ENCODE measurements around the gene PPM1B. TPM values are rescaled to one million over a fixed set of nuclear protein-coding genes. Genes with fewer than 3 reads are reported as not detected.
"Not testable (repeated sequence)": the region's sequence is repeated elsewhere in the genome, so short reads cannot be mapped to it uniquely, and the experiment has no call there.

Gene PPM1B
- total and polyA plus RNA-seq, 10 of the 15 experiments (the other 5 are each of a cell fraction or from before 2014, with no cell fraction given), result 12.5 to 53.4 (median 33.7) TPM

GRCh38 chr2:44255704-44256103, 87.0 kb downstream of the PPM1B start:
- POLR2A ChIA-PET; H3K27me3 ChIP-seq (replicated peaks in 1 of 2; ENCODE audit: control insufficient read depth in 2 of 2, insufficient read depth in 2 of 2, low read length in 1 of 2); H2AFZ ChIP-seq (ENCODE audit: control insufficient read depth, low read depth, low read length); ATAC-seq; RAD21 ChIA-PET (ENCODE audit: unreplicated experiment); H3K79me2 ChIP-seq (ENCODE audit: control insufficient read depth, insufficient read depth, low read length); H3K4me1 ChIP-seq (ENCODE audit: control insufficient read depth, insufficient read depth, low read length); in situ Hi-C loops (cut with MboI); H3K4me2 ChIP-seq (ENCODE audit: control insufficient read depth, insufficient read depth); H3K27ac ChIP-seq (ENCODE audit: control insufficient read depth, insufficient read depth); H3K9ac ChIP-seq (ENCODE audit: control insufficient read depth, insufficient read depth, low read length); BruUV-seq (replicated peaks); DNase-seq (ENCODE audit: low read depth, low spot score); H3K9me3 ChIP-seq (replicated peaks; ENCODE audit: control insufficient read depth, insufficient read depth, low read length); H4K20me1 ChIP-seq (ENCODE audit: control insufficient read depth, insufficient read depth); H3K36me3 ChIP-seq (ENCODE audit: control insufficient read depth in 2 of 2, insufficient read depth in 2 of 2, low read length in 1 of 2); intact Hi-C loops (cut with micrococcal nuclease; ENCODE audit: unreplicated experiment); H3K4me3 ChIP-seq; FAIRE-seq: not testable (repeated sequence)
- WGBS (ENCODE audit: insufficient coverage, insufficient replicate concordance, low lambda C conversion rate, missing lambda C conversion rate), result 38% methylated on average over 3 of the region's 3 CpGs
- SMC1A ChIA-PET (ENCODE audit: uncharacterized antibody, unreplicated experiment), result interaction anchor here (0.7 to 1.4 kb wide), 2 partner anchors 9 to 65 kb away, joined by 3 to 4 read pairs; no protein-coding TSS in a partner anchor
- CTCF ChIA-PET, result interaction anchor here (1.0 kb wide), 1 partner anchor 11 kb away, joined by 4 read pairs; no protein-coding TSS in a partner anchor

- SMC1A ChIA-PET (ENCODE audit: uncharacterized antibody, unreplicated experiment); H3K9ac ChIP-seq (ENCODE audit: control insufficient read depth, insufficient read depth, low read length); H4K20me1 ChIP-seq (ENCODE audit: control insufficient read depth, insufficient read depth); H3K27me3 ChIP-seq (replicated peaks in 1 of 2; ENCODE audit: control insufficient read depth in 2 of 2, insufficient read depth in 2 of 2, low read length in 1 of 2); H3K4me3 ChIP-seq; H3K9me3 ChIP-seq (replicated peaks; ENCODE audit: control insufficient read depth, insufficient read depth, low read length); H3K79me2 ChIP-seq (ENCODE audit: control insufficient read depth, insufficient read depth, low read length); H2AFZ ChIP-seq (ENCODE audit: control insufficient read depth, low read depth, low read length); POLR2A ChIA-PET; H3K4me1 ChIP-seq (ENCODE audit: control insufficient read depth, insufficient read depth, low read length); H3K27ac ChIP-seq (ENCODE audit: control insufficient read depth, insufficient read depth); RAD21 ChIA-PET (ENCODE audit: unreplicated experiment); H3K36me3 ChIP-seq (ENCODE audit: control insufficient read depth in 2 of 2, insufficient read depth in 2 of 2, low read length in 1 of 2); BruUV-seq (replicated peaks); intact Hi-C loops (cut with micrococcal nuclease; ENCODE audit: unreplicated experiment); FAIRE-seq; ATAC-seq; in situ Hi-C loops (cut with MboI); DNase-seq (ENCODE audit: low read depth, low spot score); H3K4me2 ChIP-seq (ENCODE audit: control insufficient read depth, insufficient read depth): not testable (repeated sequence)
- WGBS (ENCODE audit: insufficient coverage, insufficient replicate concordance, low lambda C conversion rate, missing lambda C conversion rate), result 38% methylated on average over 1 of the region's 1 CpG
- CTCF ChIA-PET, result interaction anchor here (1.0 kb wide), 1 partner anchor 12 kb away, joined by 4 read pairs; no protein-coding TSS in a partner anchor
Measured at GRCh38 chr2:44257802-44258201, 89.1 kb downstream of the PPM1B start.

All from GM12878 (cell line).